Measurements from ENCODE around the gene UBL4B. TPM values are rescaled to one million over a fixed set of nuclear protein-coding genes. Genes with fewer than 3 reads are reported as not detected.

Gene UBL4B
- total and polyA plus RNA-seq, 2 experiments from 2014 or later = not detected

GRCh38 chr1:110070282-110070669 lies 42.0 kb upstream of the UBL4B start (continued):
- TF ChIP-seq ZNF462 (CRISPR knock-in tag; IDR thresholded peaks at IDR 0.05) (no peak), CTCF (conservative IDR thresholded peaks at IDR 0.05; ENCODE audit: low read depth in 2 of 2) (no peak), EZH2 (IDR thresholded peaks at IDR 0.05; ENCODE audit: low read depth, unreplicated experiment) (no peak), REST (IDR thresholded peaks at IDR 0.05; ENCODE audit: unreplicated experiment) (no peak)
